GM21423 (cell line): ENCODE measurements around the gene LYL1.

Experiments used
- ATAC-seq: cut with Tn5 transposase; IDR thresholded peaks from one replicate; pipeline ENCODE4 v1.9.1; 2021; ENCODE audit warnings: mild to moderate bottlenecking, moderate library complexity; ENCODE audit not compliant: unreplicated experiment

LYL1 gene

DNA sequence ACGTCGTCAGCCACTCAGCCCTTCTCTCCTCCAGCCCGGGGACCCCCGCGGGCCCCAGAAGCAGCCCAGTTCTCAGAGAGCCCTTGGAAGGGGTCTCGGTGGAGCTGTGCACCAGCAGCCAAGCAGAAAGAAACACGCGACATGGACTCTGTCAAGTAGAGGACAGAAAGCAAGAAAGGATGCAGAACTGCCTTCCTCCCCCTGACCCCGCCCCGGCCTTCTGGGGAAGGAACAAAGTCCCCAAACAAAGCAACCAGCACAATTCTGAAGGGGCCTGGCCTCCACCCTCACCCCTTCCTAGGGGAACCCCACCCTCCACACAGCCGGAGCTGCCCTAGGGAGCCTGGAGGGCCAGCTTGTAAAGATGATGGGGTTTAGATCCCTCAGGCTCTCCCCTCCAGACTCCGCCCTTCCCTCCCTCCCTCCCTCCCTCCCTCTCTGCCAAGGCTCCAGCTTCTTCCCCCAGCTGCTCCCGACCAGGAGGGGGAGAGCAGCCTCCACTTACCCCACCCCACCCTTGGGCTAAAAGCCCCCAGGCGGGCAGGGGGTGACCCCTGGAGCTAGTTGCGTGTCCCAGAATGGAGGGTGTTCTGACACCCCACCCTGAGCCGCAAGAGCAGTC is 7.8 kb downstream of the LYL1 start:
- no peak for ATAC-seq

DNA sequence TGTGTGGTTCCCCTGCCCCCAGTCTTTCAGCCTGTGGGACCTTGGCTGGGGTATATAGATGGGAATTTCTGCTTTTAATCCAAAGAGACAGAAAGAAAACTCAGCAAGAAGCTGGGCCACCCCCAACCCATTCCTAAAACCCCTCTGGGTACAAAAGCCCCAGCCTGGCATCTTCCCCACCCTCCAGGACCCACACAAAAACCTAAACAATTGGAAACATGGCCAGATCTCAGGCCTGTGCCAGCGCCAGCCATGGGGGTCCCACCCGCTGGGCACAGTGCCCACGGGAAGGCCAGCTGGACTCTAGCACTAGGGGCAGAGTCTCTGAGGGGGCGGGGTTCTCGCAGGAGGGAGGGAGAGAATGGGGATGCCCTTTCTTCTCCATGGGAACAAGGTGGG is 8.6 kb downstream of the LYL1 start:
- ATAC-seq, result no peak

DNA sequence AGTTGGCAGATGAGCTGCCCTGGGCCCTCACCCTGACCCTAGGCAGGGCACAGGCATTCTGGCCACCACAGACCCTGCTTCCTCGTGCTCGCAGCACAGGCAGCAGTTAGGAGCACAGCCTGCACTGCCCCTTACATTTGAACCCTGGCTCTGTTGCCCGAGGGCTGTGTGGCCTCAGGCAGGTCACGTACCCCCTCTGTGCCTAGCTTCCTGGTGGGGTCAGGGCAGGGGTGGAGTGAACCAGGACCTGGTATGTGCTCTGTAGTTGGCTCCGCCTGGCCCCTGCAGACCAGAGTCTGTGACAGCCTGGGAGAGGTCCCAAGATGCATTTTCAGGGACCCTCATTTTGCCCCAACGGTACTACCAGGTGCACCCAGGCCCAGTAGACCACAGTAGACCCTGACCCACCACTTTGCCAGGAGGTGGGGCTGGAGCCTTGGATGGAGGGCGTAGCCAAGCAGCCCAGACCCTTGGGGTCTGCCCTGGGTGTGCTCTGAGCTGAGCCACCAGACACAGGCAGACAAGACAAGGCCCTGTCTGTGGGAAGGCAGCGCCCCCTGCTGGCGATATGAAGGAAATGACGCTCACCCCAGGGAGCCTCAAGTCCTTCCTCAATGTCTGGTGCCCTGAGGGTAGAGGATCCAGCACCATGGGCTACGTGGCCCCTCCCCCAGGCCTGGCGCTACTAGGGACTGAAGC is 9.1 kb downstream of the LYL1 start:
- ATAC-seq, result no peak

DNA sequence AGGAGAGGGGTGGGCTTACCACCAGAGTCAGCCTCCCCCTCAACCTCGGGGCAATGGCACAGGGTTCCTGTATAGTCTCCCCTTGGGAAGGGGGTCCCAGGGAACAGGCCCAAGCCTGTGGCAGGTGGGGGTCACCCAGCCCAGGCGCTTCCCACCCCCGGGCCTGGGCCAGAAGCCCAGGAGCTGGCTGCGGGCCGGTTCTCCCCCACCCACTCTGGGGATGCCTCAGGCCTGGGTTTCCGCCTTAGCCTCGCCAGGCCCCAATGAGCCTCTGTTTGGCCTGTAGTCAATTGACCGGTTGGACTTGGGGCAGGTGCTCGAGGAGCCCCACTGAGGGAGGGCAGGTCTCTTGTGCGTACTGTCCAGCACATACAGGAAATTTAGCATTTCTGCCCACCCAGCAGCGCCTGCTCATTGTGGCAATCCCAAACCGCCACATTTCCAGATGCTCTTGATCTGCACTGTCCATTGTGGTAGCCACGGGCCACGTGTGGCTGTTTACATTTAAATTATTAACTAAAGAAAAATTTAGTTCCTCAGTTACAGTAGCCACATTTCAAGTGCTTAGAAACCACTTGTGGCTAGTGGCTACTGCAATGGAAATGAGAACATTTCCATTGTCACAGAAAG is 9.9 kb downstream of the LYL1 start:
- ATAC-seq, result no peak

DNA sequence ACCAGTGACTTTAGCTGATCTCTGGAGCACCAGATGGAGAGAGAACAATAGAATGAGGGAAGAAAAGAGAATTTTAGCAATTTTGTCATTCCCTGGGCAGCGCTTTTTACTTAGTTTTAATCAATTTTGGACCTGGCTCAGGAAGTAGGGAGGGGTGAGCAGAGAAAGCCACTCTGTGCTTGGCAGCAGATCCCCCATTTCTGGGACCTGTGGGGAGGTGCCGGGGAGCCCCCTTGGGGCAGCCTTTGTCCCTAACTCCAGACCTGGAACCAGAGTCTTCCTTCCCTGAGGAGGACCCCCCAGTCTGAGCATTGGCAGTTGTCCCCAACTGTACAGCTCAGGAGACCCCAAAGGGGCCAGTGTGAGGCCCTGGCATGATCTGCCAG is 10.5 kb downstream of the LYL1 start:
- ATAC-seq, result no peak

DNA sequence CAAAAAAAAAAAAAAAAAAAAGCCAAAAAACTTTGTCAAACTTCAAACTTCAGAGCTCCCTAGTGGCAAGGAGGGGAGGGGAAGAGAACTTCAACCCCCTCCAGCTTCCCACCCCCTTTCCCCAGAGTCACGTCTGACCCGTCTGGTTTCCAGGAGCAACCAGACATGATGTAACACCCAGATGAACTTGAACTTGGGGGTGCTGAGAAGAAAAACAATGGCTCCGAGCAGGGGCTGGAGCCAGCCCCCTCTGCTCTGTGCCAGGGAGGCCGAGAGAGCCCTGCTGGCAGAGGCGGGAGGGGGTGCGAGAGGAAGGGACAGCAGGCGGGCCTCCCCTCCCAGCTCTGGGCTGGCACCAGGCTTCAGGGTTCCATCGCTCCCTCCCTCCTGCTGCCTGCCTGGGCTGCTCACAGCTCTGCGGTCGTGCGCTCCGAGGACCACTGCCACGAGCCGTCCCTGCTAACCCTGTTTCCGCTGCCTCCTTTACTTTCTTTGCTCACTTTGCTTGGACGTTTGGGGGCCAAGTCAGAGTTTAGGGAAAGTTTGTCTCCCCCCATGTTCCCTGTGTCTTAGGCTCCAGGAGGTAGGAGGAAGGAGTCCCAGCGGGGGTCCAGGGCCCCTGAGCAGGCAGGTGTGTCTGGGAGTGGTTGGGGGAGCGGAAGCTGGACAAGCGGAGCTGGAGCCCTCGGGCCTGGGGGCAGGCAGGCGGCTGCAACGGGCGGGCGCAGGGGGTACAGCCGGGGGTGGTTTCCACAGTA is 11.1 kb downstream of the LYL1 start:
- ATAC-seq, result no peak

DNA sequence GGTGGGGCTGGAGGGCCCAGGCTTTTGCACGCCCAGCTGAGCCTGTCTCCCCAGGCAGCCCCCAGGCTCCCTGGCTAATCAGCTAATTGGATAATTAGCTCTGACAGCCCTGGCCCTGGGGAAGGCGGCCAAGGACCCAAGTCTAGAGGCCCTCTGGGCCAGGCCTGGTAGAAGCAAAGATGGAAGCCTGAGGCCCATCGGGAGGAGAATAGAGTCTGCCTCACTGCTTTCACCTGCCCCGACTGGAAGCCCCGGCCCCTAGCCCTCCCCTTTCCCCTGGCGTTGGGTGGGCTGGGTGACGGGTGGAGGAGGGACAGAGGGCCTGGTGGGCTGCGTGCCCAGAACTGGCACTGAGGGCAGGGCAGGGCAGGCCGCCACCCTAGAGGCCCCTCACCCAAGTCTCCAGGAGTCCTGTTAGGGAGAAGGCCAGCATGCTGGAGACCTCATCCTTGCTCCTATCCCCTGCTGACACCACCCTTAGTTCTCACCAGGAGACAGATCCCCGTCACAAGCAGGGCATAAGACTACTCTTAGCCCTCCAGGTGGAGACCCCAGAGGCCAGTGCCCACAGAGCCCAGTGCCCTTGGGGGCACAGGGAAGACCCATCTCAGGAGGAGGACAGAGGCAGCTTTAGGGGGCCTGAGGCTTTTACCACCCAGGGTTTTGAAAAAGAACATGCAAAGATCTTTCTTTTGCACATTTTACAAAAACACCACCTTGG is 12.0 kb downstream of the LYL1 start:
- no peak for ATAC-seq

DNA sequence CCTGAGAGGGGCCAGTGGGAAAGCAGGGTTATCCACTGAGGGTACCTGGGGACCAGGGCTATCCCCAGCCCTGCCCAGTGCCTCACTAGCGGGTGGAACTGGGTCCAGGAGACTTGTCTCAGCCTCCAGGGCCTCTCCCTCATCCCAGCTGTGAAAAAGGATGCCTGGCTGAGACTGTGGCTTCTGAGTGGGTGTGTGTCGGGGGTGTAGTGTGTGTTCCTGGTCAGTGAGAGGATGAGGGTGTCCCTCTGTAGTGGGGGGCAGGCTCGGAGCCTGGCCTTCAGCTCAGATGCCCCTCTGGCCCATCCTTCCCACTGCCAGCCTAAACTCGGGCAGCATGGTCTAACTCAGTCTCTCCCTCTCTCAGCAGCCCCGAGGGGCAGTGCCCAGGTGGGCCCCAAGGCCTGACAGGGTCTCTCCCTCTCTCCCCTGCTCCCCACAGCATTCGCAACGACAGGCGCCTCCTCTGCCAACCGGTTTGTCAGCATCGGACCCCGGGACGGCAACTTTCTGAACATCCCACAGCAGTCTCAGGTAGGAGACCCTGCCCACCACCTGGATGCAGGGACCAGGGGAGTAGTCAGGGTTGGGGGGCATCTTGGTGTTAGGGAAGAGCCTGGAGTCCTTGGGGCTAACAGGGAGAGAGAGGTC is 12.7 kb downstream of the LYL1 start:
- ATAC-seq, result no peak

DNA sequence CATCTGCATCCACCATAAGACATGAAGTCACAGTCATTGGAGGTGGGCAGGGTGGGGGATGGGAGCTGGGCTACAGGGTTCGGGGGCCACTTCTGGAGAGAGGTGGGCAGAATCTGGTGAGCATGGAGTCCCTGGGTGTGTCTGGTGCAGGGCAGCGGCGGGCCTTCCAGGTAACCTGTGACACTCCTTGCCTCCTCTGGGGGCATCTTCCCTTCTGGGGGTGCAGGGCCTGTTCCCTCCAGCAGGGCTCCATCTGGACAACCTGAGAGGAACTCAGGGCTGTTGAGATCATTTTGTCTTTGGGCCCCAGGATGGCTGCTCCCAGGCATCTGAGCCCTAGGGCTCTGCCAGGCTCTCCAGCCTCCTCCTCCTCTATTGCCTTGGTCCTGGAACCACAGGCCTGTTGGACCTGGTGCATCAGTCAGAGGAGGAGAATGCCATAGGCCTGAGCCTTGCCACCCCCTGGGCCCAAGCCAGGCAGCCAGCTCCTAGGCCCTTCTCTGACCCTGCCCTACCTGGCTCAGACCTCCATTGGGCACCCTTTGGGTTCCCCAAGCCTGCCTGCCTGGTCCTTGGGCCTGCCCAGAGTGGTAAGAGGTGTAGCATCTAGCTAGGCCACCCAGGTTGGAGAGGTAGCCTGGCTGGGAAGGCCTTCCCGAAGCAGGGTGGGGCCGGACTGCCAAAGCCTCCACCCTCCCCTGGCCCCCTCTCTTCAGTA is 13.4 kb downstream of the LYL1 start:
- no peak for ATAC-seq

DNA sequence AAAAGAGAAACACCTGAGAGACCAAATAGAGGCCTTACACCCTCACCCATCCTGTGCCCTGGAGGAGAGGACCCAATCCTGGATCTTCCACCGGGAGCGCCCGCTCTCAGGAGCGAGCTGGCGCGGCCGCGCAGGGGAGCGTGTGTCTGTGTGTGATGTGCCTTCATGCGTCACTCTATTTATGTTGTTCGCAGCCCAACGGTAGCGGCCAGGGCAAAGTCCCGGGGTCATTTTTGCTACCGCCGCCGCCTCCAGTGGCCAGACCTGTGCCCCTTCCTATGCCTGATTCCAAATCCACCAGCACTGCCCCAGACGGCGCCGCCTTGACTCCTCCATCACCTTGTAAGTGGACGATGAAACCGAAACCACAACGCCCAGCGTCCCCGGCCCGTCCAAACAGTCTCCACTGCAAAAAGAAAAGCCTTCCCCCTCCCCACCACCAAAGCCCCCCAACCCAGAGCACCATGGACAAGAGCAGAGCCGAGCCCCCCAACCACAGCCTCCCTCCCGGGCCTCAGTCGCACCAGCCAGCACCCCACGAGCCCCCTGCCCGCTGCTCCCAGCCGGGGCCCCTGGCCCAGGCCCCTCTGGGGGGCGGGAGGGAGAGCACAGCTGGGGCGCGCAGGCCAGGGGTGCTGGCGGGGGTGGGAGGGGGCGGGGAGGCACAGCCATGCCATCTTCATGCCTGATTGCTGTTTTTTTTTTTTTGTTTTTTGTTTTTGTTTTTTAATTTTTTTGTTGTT is 14.7 kb downstream of the LYL1 start:
- no peak for ATAC-seq

DNA sequence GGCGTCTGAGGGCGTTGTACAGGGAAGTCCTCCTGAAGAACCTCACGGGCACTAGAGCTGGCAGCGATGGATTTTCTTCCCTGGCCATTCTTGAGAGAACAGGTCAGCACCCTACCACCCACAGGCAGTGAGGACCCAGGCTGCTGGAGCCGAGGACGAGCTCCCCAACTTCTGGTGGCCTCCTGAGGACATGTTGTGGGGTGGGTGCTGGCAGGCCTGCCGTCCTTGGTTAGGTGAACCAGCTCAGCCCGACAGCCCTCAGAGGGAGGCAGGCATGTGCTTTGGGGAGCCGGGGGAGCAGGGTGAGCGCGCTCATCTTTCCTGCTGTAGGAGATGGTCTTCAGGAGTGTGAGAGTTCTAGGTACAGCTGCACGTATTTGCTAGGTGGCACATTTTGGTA is 15.4 kb downstream of the LYL1 start:
- no peak for ATAC-seq

DNA sequence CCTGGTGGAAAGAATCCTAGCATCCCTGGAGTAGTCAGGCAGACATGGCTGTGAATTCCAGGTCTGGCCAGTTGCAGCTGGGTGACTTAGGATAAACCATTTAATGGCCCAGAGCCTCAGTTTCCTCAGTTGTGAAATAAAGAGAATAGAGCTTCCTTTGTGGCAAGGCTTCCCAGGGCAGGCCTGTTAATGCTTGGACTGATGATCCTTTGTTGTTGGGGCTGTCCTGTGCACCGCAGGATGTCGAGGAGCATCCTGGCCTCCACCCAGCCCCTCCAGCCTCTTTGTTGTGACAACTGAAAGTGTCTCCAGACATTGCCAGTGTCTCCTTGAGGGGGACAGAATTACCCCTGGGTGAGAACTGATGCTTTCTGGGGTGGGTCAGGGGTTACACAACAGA is 16.3 kb downstream of the LYL1 start:
- ATAC-seq, result no peak

DNA sequence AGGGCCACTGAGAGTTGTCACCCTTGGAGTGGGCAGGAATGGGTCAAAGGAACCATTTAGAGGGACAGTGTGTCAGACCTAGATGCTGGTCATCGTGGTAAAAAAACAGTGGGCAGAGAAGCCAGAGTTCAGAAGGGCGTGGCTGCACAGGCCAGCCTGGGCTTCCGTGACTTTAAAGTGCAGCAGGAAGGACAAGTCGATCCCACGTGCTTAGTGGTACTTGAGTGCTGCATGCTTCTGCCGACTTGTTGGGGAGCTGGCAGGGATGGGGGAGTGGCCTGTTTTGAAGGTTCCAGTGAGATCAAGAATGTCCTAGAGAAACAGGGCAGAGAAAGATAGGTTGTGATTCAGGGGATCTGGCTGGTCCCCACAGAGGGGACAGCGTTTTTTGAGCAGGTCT is 17.0 kb downstream of the LYL1 start:
- no peak for ATAC-seq

DNA sequence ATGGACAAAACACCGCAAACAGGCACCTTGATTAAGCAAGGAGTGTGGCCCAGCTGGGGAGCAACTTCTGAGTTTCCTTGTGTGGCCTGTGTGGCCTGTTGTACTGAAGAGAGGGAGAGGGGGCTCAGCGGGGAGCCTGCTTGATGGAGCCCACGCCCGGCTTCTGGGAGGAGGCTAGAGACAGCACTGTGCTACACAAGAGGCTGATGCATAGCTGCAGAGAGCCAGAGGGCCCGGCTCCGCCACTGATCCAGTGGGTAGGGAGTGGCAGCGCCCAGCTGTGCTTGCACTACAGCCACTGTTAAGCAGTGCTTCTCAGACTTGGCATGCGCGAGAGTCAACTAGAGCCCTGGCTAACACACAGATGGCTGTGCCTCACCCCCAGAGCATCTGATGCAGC is 19.0 kb downstream of the LYL1 start:
- no peak for ATAC-seq

DNA sequence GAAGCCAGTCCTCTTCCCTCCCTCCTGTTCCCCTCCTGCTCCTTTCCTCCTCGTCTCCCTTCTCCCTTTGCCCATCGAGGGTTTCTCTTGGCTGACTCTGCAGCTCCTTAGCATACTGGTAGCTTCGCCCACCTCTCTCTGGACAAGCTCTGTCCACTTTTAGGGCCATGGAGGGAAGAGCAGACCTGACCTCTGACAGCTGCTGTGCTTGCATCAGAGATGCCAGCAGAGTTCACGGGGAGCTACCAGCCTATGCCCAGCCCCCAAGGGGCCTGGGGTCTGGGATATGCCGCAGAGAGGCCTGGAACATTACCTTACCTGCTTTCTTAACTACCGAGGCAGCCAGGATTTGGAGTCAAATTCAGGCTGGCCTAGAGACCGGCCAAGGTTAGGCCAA is 19.7 kb downstream of the LYL1 start:
- ATAC-seq, result no peak

DNA sequence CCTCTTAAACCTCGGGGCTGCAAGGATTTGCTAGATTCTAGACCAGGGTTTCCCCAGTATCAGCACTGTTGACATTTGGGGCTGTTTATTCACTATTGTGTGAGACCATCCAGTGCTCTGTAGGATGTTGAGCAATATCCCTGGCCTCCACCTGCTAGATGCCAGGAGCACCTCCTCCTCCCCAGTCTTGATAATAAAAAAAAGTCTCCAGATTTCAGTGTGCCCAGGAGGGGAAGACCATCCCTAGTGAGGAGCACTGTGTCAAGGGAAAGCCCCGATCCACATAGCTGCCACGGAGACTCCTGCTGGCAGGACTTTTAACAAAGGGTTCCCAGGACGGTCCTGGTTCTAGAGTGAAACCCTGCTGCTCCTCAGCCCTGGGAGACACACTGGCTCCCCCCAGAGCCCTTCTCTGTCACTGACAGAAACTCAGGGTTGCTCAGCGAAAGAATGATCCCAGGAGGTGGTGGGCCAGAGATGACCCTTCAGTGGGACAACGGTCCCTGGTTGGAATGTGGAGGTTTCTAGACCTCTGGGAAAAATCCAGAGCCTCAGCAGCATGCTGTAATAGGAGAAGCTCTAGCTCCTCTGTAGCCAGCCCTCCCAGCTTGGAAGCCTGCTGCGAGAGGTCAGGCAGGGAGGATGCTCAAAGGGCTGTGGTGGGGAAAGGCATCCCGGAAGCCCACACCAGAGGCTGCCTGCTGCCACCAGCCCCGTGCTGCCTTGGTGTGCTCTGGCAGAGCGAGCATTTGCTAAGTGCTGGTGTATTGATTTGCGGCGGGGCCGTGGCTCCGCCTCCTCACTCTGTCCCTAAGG is 20.3 kb downstream of the LYL1 start:
- ATAC-seq, result no peak

DNA sequence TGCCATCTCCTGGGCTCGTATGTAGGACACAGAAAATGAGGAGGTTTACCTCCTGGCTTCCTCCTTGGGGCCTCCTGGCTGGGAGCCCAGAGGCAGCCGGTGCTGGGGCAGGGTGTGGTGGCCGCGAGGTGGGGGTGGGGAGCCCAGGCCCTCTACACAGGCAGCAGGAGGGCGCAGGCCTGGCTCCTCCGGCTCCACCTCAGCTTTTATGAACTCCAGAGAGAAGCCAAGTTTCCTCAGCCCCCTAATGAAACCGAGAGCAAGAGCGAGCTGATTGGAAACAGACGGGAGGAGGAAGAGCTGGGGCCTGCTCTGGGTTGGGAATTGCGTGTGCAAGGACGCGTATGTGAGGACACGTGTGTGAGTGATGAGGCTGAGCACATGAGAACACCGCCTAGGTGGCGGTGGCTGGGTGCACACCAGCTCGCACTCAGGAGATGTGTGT is 23.1 kb downstream of the LYL1 start:
- no peak for ATAC-seq

DNA sequence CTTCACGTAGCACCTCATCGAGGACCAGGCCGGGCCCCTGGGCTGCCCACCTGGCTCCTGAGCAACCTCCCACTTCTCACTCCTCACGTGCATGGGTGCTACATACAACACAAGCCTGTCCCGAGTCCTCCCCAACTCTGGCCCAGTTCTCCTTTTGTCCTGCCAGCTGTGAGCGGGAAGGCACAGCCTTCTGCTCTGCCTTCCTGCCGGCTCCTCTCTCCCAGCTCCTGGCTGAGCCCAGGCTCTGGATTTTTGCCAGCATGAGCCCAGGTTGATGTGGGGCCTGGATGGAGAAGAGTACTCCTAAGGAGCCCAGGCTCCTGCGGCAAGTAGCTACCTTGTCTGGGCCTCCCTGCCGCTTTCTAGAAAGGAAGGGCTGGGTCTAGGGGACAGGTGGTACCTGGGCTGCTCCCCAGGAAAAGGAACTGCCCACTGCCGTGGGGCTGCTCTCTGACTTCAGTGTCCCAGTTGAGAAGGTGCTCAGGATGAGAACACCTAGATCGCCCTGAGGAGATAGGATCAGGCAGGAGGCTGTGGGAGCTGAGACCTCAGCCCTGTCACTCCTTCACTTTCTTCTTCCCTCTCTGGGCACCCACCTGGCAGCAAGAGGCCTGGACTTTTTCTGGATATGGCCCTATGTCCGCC is 23.6 kb downstream of the LYL1 start:
- ATAC-seq, result no peak
